NCI-H526 (cell line): ENCODE results near the gene PANK4.

Source experiments
- DNase-seq, 2 experiments: peaks; one replicate each; lab custom pipeline; 2025; lab: John Stamatoyannopoulos, UW

The PANK4 gene

DNA sequence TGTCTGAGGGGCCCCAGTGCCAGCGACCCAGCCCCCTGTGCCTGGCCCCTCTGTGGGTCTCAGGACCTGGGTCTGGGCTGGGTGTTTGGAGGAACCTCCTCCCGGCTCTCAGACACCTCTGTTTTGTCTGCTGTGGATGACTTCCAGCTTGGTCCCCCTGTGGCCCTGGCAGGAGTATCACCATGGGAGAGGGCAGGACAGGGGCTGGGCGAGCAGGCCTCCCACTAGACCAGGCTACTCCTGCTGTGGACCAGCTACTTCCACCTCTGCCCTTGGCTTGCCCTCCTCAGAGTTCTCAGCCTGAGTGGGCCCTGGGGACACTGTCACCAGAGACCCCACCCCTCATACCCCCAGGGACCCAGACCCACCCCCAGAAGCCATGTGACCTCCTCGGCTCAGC, 28.5 kb downstream of the PANK4 start:
- no peak for DNase-seq

- DNase-seq, result no peak
These were observed 29.6 kb downstream of the PANK4 start for GRCh38 chr1:2496746-2497145.

- DNase-seq, result peak in 1 of 2 experiments; percentile 42
These were observed 30.2 kb downstream of the PANK4 start for GRCh38 chr1:2496087-2496622.

GRCh38 chr1:2495546-2495945, 30.9 kb downstream of the PANK4 start:
- DNase-seq, result no peak

DNA sequence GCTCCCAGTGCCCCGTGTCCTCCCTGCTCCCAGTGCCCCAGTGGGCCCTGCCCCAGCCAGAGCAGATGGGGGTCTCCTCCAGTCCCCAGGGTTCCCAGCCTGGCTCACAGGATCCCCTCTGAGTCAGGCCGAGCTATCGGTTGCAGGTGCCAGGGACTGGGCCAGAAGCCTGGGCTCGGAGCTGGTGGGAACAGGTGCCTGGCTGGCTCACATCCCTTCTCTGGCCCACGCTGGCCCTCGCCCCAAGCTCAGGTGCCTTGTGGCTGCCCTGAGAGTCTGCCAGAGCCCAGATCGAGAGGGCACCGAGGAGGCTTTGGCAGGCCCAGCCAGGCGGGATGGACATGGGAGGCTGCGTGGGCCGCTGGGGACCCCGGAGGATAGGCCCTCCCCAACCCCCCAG, 31.4 kb downstream of the PANK4 start:
- DNase-seq, result no peak

- no peak for DNase-seq
These were observed 32.1 kb downstream of the PANK4 start for GRCh38 chr1:2494323-2494693.

GRCh38 chr1:2493691-2494322, 32.6 kb downstream of the PANK4 start:
- no peak for DNase-seq

DNA sequence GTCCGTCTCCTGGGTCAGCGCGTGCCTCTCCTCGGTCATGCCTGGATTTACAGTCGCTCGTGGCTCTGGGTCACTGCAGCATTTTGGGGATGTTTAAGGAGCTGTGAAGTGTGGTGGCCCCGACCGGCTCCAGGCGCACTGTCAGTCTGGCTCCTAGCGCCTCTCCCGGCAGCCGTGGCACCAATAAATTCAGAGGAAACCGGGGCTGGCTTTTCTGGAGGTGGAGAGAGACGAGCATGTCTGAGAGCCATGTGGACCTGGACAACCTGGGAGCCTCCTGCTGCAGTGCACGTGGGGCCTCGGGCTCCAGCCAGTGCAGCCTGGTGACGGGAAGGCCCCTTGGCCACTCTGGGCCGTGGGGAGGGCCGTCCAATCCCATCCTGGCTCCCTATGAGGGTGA, 33.2 kb downstream of the PANK4 start:
- no peak for DNase-seq

DNA sequence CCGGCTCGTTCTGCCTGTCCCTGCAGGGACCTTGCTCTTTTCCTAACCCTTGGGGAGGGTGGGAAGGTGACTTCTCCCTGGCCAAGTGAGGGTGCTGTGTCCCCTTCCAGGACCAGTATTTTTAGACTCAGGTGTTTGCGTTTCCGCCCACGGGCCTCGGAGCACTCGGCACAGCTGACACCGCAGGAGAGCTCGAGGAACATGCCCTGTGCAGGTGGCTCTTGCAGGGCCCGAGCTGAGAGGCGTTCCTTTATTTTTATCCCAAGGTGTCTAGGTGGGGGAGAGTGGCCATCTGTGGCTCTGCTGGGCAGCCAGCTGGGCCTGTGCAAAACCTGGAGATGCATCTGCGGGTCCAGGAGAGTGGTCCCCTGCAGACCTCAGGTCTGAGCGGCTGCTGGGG, 34.3 kb downstream of the PANK4 start:
- DNase-seq, result no peak

DNA sequence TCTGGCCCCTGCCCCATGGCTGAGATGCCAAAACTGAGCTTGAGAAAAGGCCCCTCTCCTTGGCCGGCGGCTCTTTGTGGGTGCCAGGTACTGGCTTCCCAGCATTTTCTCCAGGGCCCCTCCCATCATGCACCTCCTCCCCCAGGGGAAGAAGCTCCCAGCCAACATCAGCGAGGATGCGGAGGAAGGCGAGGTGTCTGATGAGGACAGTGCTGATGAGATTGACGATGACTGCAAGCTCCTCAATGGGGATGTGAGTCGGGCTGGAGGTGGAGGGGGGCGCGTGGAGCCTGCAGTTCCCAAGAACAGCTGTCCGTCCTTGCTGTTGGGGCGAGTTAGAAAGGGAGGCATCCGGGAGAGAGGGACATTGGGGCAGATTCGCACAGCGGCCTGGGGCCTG, 36.8 kb downstream of the PANK4 start:
- no peak for DNase-seq

DNA sequence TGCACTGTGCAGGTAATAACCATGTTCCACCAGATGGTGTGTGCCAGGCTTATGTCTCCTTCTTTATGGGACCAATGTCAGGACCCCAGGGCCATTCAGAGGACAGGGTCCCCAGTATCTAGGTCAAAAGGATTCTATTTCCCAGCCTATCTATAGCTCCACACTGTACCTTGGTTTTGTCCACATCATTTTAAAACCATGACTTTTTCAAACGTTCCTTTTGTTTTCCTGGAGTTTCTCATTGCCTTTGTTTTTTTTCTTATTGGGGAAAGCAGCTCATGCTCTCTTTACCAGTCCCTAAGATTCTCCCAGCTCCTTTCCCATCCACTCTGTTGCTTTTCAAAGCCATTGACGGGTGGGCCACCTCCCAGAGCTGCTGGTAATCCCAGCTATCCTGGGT, 37.7 kb downstream of the PANK4 start:
- DNase-seq, result no peak

DNA sequence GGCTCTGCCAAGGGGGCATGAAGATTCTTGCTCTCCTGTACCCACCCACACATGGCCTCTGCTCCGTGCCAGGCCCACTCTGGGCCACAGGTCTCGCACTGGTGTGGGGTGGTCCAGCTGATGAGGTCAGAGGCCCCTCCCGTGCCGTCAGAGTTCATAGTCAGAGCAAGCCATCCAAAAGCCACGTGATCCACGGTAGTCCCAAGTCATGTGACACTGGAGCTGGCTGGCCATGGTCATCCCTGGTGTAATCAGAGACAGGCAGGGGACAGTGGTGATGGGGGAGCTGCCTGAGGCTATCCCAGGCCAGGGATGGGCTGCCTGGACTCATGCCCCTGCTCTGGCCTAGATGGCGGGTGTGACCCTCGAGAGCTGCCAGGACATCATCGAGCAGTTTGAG, 39.8 kb downstream of the PANK4 start:
- no peak for DNase-seq

DNA sequence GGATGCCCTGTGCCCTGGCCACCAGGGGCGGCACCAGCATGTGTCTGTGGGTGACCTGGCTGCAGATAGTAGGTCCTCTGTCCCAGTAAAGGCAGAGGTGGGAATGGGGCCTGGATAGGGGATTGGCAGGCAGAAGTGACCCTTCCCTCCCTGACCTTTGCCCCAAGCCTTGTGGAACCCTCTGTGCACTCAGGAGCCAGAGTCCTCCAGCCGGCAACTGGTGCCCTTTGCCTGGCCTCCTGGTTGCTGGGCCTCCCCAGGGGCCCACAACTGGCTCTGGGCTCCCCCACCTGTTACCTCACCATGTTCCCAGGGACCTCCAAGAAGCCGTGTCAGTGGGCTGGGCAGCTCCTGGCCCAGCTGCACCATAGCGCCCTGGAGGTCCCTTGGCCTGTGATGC, 40.4 kb downstream of the PANK4 start:
- DNase-seq, result no peak

GRCh38 chr1:2483970-2484369, 42.4 kb downstream of the PANK4 start:
- DNase-seq, result no peak

DNA sequence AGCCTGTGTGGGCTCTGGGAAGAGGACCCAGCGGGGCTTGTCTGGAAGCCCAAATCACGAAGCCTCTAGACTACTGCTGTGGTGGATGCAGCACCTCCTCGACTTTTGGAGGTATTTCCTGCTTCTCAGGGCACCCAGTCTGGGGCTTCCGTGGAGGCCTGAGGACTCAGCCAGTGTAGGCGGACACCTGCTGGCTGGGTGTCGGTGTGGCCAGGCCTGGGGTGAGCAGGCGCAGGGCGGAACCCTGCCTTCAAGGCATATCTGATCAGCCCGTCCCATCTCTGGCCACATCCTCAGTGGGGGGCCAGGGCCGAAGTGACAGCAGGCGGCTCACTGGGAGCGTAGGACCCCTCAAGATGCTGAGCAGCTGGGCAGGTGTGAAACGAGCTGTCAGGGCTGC, 43.4 kb downstream of the PANK4 start:
- no peak for DNase-seq

DNA sequence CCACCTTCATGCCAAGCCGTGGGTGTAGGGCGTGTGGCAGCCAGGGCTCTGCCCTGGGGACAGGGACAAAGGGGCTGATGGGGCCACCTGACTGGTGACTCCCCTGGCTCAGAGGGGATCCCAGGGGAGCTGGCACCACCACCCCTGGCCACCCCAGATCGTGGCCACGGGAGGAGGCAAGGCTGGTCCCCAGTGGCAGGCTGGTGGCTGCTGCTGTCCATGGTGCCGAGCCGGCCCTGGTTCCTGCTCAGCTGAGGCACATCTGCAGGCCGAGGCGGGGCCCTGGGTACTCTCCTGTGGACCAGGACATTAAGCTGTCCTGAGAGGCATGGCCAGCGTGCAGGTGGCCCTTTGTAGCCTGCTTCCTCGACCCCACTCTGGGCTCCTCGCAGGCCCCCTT, 43.8 kb downstream of the PANK4 start:
- no peak for DNase-seq

DNA sequence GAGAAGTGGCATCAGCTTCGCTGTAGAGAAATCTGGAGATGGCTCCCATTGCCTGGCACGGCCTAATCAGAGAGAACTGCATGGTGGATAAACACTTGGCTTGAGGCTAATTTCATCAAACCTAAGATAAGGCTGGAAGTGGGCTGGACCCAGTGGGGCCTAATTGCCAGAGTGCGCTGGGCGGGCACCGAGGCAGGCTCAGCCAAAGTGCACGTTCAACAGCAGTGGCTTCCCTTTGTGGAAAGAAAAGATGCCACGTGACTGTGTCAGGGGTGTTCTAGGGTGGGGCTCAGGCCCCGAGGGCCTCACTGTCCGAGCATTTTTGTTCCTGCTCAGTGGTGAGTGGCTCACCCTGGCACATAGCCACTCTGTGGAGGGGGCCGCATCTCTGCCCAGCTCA, 44.5 kb downstream of the PANK4 start:
- DNase-seq, result no peak

DNA sequence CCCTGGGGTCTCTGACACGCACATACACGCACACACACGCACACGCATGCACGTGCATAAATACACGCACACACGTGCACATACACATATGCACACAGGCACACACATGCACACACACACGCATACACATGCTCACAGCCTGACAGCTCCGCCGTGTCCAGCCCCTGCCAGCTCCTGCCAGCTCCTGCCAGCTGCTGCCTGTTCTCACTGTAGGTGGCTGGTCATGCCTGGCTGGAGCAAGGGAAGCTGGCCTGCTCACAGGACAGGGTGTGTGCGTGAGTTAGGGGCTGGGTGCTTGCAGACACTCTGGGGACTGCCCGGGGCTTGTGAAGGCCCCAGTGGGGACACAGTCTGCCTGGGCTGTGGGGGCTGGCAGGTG, 45.4 kb downstream of the PANK4 start:
- DNase-seq, result peak in 1 of 2 experiments; percentile 64

GRCh38 chr1:2480236-2480985, 46.0 kb downstream of the PANK4 start:
- DNase-seq, result no peak

DNA sequence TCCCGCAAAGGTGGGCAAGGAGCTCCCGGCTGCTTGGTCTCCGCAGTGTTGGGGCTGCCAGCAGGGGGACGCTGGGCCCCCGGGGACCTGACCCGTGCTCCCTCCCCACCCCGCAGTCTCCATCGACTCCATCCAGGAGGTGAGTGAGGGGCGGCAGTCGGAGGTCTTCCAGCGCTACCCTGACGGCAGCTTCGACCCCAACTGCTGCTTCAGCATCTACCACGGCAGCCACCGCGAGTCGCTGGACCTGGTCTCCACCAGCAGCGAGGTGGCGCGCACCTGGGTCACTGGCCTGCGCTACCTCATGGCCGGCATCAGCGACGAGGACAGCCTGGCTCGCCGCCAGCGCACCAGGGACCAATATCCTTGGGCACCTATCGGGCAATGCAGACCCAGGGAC, 46.8 kb downstream of the PANK4 start:
- no peak for DNase-seq

- DNase-seq, result no peak
These were observed 47.2 kb downstream of the PANK4 start for GRCh38 chr1:2479186-2479585.

DNA sequence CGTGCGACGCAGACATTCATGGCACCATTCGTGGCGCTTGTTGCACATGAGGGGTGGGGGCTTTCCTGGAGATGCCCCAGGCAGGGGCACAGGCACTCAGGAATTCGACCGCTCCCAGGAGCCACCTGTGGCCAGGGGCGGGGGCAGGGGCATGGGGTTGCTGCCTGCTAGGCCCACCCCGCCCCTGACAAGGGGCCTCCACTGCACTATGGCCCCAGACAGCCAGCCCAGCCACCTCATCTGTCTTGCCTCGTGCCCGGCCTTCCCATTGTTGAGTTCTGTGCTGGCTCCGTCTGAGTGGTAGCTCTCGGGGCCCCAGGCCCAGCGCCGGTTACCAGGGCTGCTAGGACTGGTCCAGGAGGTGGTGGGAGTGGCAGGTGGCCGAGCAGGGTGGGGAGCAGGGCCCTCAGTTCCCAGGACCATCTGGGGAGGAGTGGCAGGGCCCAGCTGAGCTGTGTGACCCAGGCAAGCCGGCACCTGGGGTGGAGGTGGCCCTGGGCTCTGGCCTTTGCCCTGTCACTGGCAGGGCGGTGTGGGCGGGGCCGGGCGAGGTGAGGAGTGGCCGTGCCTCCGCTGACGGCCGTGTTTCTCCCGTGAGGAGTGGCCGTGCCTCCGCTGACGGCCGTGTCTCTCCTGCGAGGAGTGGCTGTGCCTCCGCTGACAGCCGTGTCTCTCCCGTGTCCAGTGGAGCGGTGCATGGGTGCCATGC, 48.5 kb downstream of the PANK4 start:
- DNase-seq, result no peak

DNA sequence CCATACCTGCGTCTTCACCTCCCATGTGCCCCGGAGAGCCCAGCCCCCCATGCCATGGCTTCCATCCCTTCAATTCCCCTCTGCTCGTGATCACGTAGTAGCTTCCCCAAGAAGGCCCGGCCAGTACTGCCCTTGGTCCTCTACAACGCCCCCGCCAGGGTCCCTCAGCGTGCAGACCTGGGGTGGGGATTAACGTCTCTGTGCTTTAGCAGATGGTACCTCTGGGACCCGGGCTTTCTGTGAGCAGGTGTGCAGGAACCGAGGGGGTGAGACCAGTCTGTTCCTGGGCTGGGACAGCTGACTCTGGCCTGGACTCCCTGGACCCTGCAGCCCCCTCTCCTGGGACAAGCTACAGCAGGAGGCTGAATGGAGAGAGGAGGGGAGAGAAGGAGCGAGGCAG, 49.1 kb downstream of the PANK4 start:
- no peak for DNase-seq
